Cardiac fibroblast (primary cell): ENCODE data around the gene KIZ.

Experiments used
- DNase-seq, 2 donors: peaks; one replicate each; pipeline versions ENCODE4 v3.0.0 to v3.0.0-alpha.2; 2010; ENCODE audit warnings: low read depth in 2 of 2
- H3K4me3 ChIP-seq, 2 donors: replicated peaks in 1 of 2; 1 replicate in 1 of 2; 2 replicates in 1 of 2; pipeline ENCODE4 v1.5.1; 2011; ENCODE audit warnings: low read depth in 2 of 2, low read length in 2 of 2, mild to moderate bottlenecking in 2 of 2, moderate library complexity in 1 of 2
- TF ChIP-seq, protein P1 (sequence below): IDR thresholded peaks from one replicate; pipeline ENCODE4 v1.5.1; 2011; ENCODE audit warnings: low read depth, mild to moderate bottlenecking, low read length, inconsistent platforms

KIZ gene

DNA sequence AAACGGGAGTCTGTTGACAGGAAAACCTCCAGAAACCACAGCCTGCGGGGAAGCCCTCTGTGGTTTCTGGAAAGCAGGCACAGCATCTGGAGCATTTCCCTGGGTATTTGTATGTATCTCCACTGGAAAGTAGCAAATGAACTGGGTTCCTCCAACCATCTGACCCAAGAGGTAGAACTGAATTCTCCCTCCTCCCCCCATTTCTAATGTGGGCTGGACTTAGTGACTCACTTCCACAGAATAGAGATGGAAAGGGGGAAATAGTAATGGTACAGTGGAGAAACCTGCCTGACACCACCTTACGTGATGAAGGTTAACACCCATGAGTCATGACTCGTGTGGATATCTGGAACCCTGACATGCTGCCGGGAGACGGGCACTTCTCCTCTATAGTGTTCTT, 125.4 kb downstream of the KIZ start:
- TF ChIP-seq, protein P1, sequence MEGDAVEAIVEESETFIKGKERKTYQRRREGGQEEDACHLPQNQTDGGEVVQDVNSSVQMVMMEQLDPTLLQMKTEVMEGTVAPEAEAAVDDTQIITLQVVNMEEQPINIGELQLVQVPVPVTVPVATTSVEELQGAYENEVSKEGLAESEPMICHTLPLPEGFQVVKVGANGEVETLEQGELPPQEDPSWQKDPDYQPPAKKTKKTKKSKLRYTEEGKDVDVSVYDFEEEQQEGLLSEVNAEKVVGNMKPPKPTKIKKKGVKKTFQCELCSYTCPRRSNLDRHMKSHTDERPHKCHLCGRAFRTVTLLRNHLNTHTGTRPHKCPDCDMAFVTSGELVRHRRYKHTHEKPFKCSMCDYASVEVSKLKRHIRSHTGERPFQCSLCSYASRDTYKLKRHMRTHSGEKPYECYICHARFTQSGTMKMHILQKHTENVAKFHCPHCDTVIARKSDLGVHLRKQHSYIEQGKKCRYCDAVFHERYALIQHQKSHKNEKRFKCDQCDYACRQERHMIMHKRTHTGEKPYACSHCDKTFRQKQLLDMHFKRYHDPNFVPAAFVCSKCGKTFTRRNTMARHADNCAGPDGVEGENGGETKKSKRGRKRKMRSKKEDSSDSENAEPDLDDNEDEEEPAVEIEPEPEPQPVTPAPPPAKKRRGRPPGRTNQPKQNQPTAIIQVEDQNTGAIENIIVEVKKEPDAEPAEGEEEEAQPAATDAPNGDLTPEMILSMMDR = no peak
- peak in 1 of 2 donors; percentile 3 for DNase-seq
- H3K4me3 ChIP-seq = no peak overlapping the region

DNA sequence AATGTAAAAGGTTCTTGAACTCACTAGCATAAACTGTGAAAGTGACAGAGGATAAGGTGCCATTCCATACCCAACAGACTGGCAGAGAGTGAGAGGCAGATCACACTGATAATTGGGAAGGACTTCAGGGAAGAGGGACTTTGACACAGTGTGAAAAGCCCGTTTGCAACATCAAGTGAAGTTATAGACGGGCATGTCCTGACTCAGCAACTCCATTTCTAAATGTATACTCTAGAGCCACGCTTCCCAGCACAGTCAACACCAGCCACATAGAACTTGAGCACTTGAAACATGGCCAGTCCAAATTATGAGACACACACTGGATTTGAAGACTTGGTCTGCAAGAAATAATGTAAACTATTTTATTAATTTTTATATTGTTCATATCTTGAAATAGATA, 131.3 kb downstream of the KIZ start:
- TF ChIP-seq, protein P1 = no peak
- no peak for DNase-seq
- no peak overlapping the region for H3K4me3 ChIP-seq

DNA sequence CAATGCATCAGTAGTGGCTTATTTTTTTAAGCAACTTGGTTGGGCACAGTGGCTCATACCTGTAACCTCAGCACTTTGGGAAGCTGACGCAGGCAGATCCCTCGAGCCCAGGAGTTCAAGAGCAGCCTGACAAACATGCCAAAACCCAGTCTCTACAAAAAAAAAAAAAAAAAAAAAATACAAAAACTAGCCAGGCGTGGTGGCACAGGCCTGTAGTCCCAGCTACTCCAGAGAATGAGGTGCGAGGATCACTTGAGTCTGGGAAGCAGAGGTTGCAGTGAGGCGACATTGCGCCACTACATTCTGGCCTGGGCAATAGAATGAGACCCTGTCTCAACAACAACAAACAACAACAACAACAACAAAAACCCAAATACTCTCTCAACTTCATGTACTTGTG, 132.5 kb downstream of the KIZ start:
- H3K4me3 ChIP-seq = no peak overlapping the region
- no peak for DNase-seq
- TF ChIP-seq, protein P1 = no peak

DNA sequence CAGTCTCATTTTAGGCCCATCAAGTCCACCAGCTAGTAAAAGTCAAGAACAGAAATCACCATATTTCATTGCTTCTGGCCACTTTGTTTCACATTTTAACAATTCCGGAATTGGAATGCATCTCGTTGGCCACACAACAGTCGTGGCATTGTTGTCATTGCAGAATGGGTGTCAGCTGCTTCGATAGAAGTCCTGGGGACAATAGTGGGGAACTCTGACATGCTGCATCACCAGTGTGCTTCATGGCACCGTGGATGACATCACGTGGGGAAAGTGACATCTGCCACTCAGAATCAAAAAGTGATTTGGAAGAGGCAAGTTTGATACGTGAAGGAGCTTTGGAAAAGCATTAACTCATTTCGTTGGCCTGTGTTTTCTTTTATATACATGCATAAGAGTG, 133.5 kb downstream of the KIZ start:
- DNase-seq = no peak
- TF ChIP-seq, protein P1 = no peak

DNA sequence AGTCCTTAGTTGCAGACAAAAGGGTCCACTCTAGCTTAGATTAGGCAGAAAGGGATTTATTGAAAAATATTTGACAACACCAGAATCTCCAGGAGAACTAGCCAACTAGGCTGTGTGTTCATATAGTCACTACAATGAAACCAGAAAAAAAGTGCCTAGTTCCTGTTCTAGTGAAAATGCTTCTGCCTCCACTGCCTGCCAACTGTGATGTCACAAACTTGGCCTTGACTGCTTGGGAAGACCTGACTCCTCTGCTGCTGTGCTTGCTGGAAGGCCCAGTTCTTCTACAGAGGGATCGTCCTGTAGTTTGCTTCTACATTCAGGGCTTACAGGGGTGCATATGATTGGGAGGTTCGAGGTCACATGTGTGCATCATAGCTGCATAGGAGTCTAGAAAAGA, 136.9 kb downstream of the KIZ start:
- DNase-seq = no peak
- no peak overlapping the region for H3K4me3 ChIP-seq
- TF ChIP-seq, protein P1 = no peak

More for the DNA sequence above, 133.5 kb downstream of the KIZ start:
- no peak overlapping the region for H3K4me3 ChIP-seq

DNA sequence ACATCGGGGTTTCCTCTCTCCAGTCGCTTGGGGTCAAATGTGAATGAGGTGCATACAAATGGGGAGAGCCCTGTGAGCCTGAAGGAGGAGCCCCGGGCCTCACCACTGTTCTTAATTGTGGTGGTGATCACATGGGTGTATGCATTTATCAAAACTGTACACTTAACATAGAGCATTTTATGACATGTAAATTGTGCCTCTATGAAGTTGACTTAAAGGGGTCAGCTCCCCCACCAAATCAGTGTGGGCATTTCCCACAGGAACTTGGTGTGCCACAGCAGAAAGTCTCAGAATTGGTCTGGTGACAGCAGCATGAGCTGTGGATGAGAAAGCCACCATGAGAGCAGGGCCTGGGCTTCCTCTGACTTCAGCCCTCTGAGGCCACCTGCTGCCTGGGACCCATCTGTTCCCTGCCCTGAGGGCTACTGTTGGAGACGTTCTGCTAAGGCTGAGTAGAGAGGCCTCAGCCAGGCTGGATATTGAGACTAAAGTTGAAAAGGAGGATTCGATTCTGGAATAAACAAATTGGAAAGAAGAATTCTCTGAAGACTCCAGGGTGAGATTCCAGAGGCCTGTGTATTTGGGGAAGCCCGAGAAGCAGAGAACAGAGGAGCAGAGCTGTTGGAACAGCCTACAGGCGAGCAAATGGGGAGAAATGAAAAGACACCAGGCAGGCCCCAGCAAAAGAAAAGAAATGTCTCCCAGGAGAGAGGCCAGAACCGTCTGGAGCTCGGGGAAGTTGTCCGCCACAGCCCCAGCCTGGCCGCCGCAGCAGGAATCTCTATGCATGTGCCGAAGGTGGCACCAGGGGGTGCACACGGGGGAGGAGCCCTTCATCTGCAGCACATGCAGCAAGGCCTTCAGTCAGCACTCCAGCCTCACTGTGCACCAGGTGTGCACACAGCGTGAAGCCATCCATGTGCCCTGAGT, 139.6 kb downstream of the KIZ start:
- TF ChIP-seq, protein P1 = no peak

More for the DNA sequence above, 139.6 kb downstream of the KIZ start:
- H3K4me3 ChIP-seq = no peak overlapping the region
- no peak for DNase-seq
